OCI-LY7 (cell line): Measurements from ENCODE around the gene TMEM208. TPM values are rescaled to one million over a fixed set of nuclear protein-coding genes. Genes with fewer than 3 reads are reported as not detected.

ENCODE experiments used
- BruUV-seq: library from RNA; stranded (reverse); fragments of 400-500 nt; replicated peaks from 2 replicates; lab custom pipeline; 2021; lab: Mats Ljungman, UMichigan
- CTCF ChIA-PET: fragments of 300-600 bp; sonication (Branson Sonifier 250); formaldehyde crosslinking; loops from one replicate; lab custom pipeline; 2022; ENCODE audit warnings: antibody characterized with exemption; ENCODE audit not compliant: unreplicated experiment; lab: Charles Lee
- POLR2A ChIA-PET: fragments of 300-600 bp; sonication (Branson Sonifier 250); formaldehyde crosslinking; loops from one replicate; lab custom pipeline; 2022; ENCODE audit warnings: antibody characterized with exemption; lab: Charles Lee
- DNase-seq: peaks from one replicate; pipeline ENCODE4 v3.0.0-alpha.2; 2015; ENCODE audit warnings: low spot score
- H2AFZ ChIP-seq: fragments of 200-600 bp; sonication (generic), shearing (Covaris generic); 2 replicates; pipeline ENCODE4 v1.6.1; 2014; ENCODE audit warnings: mild to moderate bottlenecking, antibody characterized with exemption, low read length, moderate library complexity
- H3K27ac ChIP-seq: fragments of 200-600 bp; sonication (generic); 2 replicates; pipeline ENCODE4 v1.5.1; 2014; ENCODE audit warnings: mixed run types, low read depth, mild to moderate bottlenecking, moderate library complexity, low read length, inconsistent platforms; ENCODE audit not compliant: poor library complexity, severe bottlenecking
- H3K36me3 ChIP-seq: fragments of 200-600 bp; sonication (generic); 2 replicates; pipeline ENCODE4 v1.6.1; 2014; ENCODE audit warnings: mild to moderate bottlenecking, antibody characterized with exemption, low read length, moderate library complexity, mixed read lengths; ENCODE audit not compliant: insufficient read depth
- H3K4me1 ChIP-seq: fragments of 200-600 bp; sonication (generic); 2 replicates; pipeline ENCODE4 v1.5.1; 2014; ENCODE audit warnings: mild to moderate bottlenecking, low read length; ENCODE audit not compliant: insufficient read depth, poor library complexity, severe bottlenecking
- H3K4me2 ChIP-seq: fragments of 200-600 bp; sonication (generic); 2 replicates; pipeline ENCODE4 v1.6.1; 2014; ENCODE audit warnings: mild to moderate bottlenecking, low read length
- H3K4me3 ChIP-seq: fragments of 200-600 bp; sonication (generic); 2 replicates; pipeline ENCODE4 v1.5.1; 2014; ENCODE audit warnings: mild to moderate bottlenecking, low read depth, low read length; ENCODE audit not compliant: poor library complexity, severe bottlenecking
- H3K79me2 ChIP-seq: fragments of 200-600 bp; sonication (generic); 2 replicates; pipeline ENCODE4 v1.6.1; 2016; ENCODE audit warnings: low read depth, mild to moderate bottlenecking, low read length, moderate library complexity, mixed read lengths; ENCODE audit not compliant: insufficient read depth
- H3K9me2 ChIP-seq: fragments of 200-600 bp; sonication (generic); 2 replicates; pipeline ENCODE4 v1.6.1; 2016; ENCODE audit warnings: mild to moderate bottlenecking, low read length, mixed read lengths; ENCODE audit not compliant: insufficient read depth
- H3K9me3 ChIP-seq: fragments of 200-600 bp; sonication (generic); 2 replicates; pipeline ENCODE4 v1.6.1; 2014; ENCODE audit warnings: mild to moderate bottlenecking, mixed run types, low read length, mixed read lengths
- H4K20me1 ChIP-seq: fragments of 200-600 bp; sonication (generic); 2 replicates; pipeline ENCODE4 v1.6.1; 2014; ENCODE audit warnings: mild to moderate bottlenecking, antibody characterized with exemption, low read length, moderate library complexity, mixed read lengths; ENCODE audit not compliant: insufficient read depth
- CTCF ChIP-seq: fragments of 200-600 bp; sonication (generic); conservative IDR thresholded peaks from 2 replicates; pipeline ENCODE4 v1.5.1; 2014; ENCODE audit warnings: mild to moderate bottlenecking, antibody characterized with exemption, low read length, moderate library complexity, mixed read lengths
- EZH2phosphoT487 ChIP-seq: fragments of 200-600 bp; sonication (generic); IDR thresholded peaks from 2 replicates; pipeline ENCODE4 v1.6.1; 2018; ENCODE audit warnings: low read depth, borderline replicate concordance, mild to moderate bottlenecking, mixed run types, antibody characterized with exemption, low read length, moderate library complexity, mixed read lengths
- intact Hi-C: fragments of 100-400 bp; cut with micrococcal nuclease; formaldehyde crosslinking; loops from one replicate; pipeline ENCODE4 v1.10.0; 2022; ENCODE audit not compliant: unreplicated experiment
- total RNA-seq, 2 experiments: library from RNA; depleted of rRNA in 1 of 2; stranded (reverse); fragments of >200 nt in 1 of 2; shearing (Covaris generic) in 1 of 2; gene quantifications; 2 replicates each; pipeline ENCODE4 v1.2.3, GENCODE V29; 2014 to 2022

TMEM208 gene
- total RNA-seq, 2 experiments from 2014 or later: 19.9 to 26.4 TPM

GRCh38 chr16:67229906-67230808 lies 3.2 kb downstream of the TMEM208 start:
- ChIA-PET POLR2A (interaction anchor here (1.3 kb wide), 1 partner anchor 15 kb away, joined by 3 read pairs; no protein-coding TSS in a partner anchor), CTCF (no interaction called here)
- Histone ChIP-seq H3K9me3 (no peaks in the 10 kb centered on the region), H3K9me2 (no peaks in the 10 kb centered on the region), H3K27ac (no peak overlapping the region), H3K4me1 (peaks cover 18% of the 10 kb centered on the region), H3K4me2 (no peak overlapping the region), H3K79me2 (peaks cover 13% of the 10 kb centered on the region), H2AFZ (no peak overlapping the region), H4K20me1 (no peaks in the 10 kb centered on the region), H3K4me3 (no peak overlapping the region), H3K36me3 (peaks cover 50% of the 10 kb centered on the region)
- TF ChIP-seq EZH2phosphoT487: no peak
- TF ChIP-seq CTCF: no peak
- no peak for DNase-seq
- intact Hi-C loops: loop anchor here (5.0 kb wide), 1 partner anchor 213 kb away; no protein-coding TSS in a partner anchor
- no TSS peak for BruUV-seq

- CTCF ChIA-PET: no interaction called here
- Histone ChIP-seq H3K79me2 (peaks cover 13% of the 10 kb centered on the region), H3K9me2 (no peaks in the 10 kb centered on the region), H3K36me3 (peaks cover 55% of the 10 kb centered on the region), H4K20me1 (no peaks in the 10 kb centered on the region), H3K27ac (no peak overlapping the region), H3K4me1 (peaks cover 16% of the 10 kb centered on the region), H3K4me3 (no peak overlapping the region), H3K9me3 (no peaks in the 10 kb centered on the region), H2AFZ (no peak overlapping the region), H3K4me2 (no peak overlapping the region)
- no TSS peak for BruUV-seq
- POLR2A ChIA-PET: interaction anchor here (1.3 kb wide), 1 partner anchor 14 kb away, joined by 3 read pairs; no protein-coding TSS in a partner anchor
- DNase-seq: no peak
- intact Hi-C loops: no loop called here
- TF ChIP-seq CTCF (no peak), EZH2phosphoT487 (no peak)
Observed at GRCh38 chr16:67230809-67231660, 4.1 kb downstream of the TMEM208 start.
